Activated CD4-positive, alpha-beta memory T cell treated with anti-CD3 and anti-CD28 coated beads for 36 hours (primary cell): Measurements from ENCODE around the gene LGR5. TPM values are rescaled to one million over a fixed set of nuclear protein-coding genes. Genes with fewer than 3 reads are reported as not detected.
"Not testable (repeated sequence)": the region's sequence is repeated elsewhere in the genome, so short reads cannot be mapped to it uniquely, and the experiment has no call there.

Experiments used
- CTCF ChIA-PET: fragments of 350-600 bp; sonication (Branson Sonifier 250); formaldehyde crosslinking; loops from one replicate; lab custom pipeline; 2021; ENCODE audit warnings: antibody characterized with exemption, inconsistent platforms; lab: Charles Lee
- POLR2A ChIA-PET: fragments of 350-600 bp; sonication (Branson Sonifier 250); formaldehyde crosslinking; loops from one replicate; lab custom pipeline; 2021; ENCODE audit warnings: antibody characterized with exemption; lab: Charles Lee
- DNase-seq: peaks from one replicate; pipeline ENCODE4 v3.0.0-alpha.2; 2020
- H3K27ac Mint-ChIP-seq: one replicate; pipeline ENCODE4 v1.8.0; 2021; ENCODE audit warnings: mixed read lengths
- H3K27me3 Mint-ChIP-seq: one replicate; pipeline ENCODE4 v1.8.0; 2021; ENCODE audit warnings: mixed read lengths
- H3K36me3 Mint-ChIP-seq: one replicate; pipeline ENCODE4 v1.8.0; 2021; ENCODE audit warnings: mixed read lengths
- H3K4me1 Mint-ChIP-seq: one replicate; pipeline ENCODE4 v1.8.0; 2021; ENCODE audit warnings: low read depth, mixed read lengths
- H3K4me3 Mint-ChIP-seq: one replicate; pipeline ENCODE4 v1.8.0; 2021; ENCODE audit warnings: mild to moderate bottlenecking, mixed read lengths
- H3K9me3 Mint-ChIP-seq: one replicate; pipeline ENCODE4 v1.8.0; 2021; ENCODE audit warnings: mixed read lengths
- intact Hi-C: fragments of 100-400 bp; cut with micrococcal nuclease; formaldehyde crosslinking; loops from one replicate; pipeline ENCODE4 v1.15.1; 2023
- total RNA-seq, 2 experiments: library from RNA; stranded (reverse); gene quantifications; one replicate each; pipeline ENCODE4 v1.2.3, GENCODE V29; 2021

Gene LGR5
- total RNA-seq, 2 experiments from 2014 or later = not detected

- no peaks in the 10 kb centered on the region for H3K9me3 Mint-ChIP-seq
- POLR2A ChIA-PET = no interaction called here
- no peaks in the 10 kb centered on the region for H3K36me3 Mint-ChIP-seq
- intact Hi-C loops = no loop called here
- H3K4me1 Mint-ChIP-seq = no peaks in the 10 kb centered on the region
- no peak overlapping the region for H3K27ac Mint-ChIP-seq
- CTCF ChIA-PET = no interaction called here
- H3K27me3 Mint-ChIP-seq = peaks cover 6% of the 10 kb centered on the region
- no peak overlapping the region for H3K4me3 Mint-ChIP-seq
- DNase-seq = no peak
Observed at GRCh38 chr12:71562676-71563595, 123.3 kb downstream of the LGR5 start.

GRCh38 chr12:71565535-71565934 is 125.9 kb downstream of the LGR5 start:
- intact Hi-C loops = no loop called here
- DNase-seq = no peak
- no peaks in the 10 kb centered on the region for H3K4me1 Mint-ChIP-seq
- CTCF ChIA-PET = no interaction called here
- POLR2A ChIA-PET = no interaction called here
- no peak overlapping the region for H3K4me3 Mint-ChIP-seq
- H3K27ac Mint-ChIP-seq = no peak overlapping the region
- no peaks in the 10 kb centered on the region for H3K9me3 Mint-ChIP-seq
- peaks cover 15% of the 10 kb centered on the region for H3K27me3 Mint-ChIP-seq
- H3K36me3 Mint-ChIP-seq = no peaks in the 10 kb centered on the region

- Mint-ChIP-seq H3K27ac (no peak overlapping the region), H3K27me3 (peaks cover 15% of the 10 kb centered on the region), H3K36me3 (no peaks in the 10 kb centered on the region), H3K9me3 (no peaks in the 10 kb centered on the region), H3K4me1 (no peaks in the 10 kb centered on the region), H3K4me3 (no peak overlapping the region)
- no peak for DNase-seq
- intact Hi-C loops = no loop called here
- ChIA-PET CTCF (no interaction called here), POLR2A (no interaction called here)
Observed at GRCh38 chr12:71566655-71567054, 127.1 kb downstream of the LGR5 start.

- DNase-seq = no peak
- intact Hi-C loops = no loop called here
- no peaks in the 10 kb centered on the region for H3K36me3 Mint-ChIP-seq
- no peak overlapping the region for H3K4me3 Mint-ChIP-seq
- ChIA-PET CTCF (interaction anchor here (1.6 kb wide), 1 partner anchor 180 kb away, joined by 4 read pairs; no protein-coding TSS in a partner anchor), POLR2A (no interaction called here)
- H3K4me1 Mint-ChIP-seq = no peaks in the 10 kb centered on the region
- no peak overlapping the region for H3K27ac Mint-ChIP-seq
- H3K27me3 Mint-ChIP-seq = peaks cover 15% of the 10 kb centered on the region
- no peaks in the 10 kb centered on the region for H3K9me3 Mint-ChIP-seq
Observed at GRCh38 chr12:71567537-71567936, 127.9 kb downstream of the LGR5 start.

- peaks cover 19% of the 10 kb centered on the region for H3K27me3 Mint-ChIP-seq
- H3K4me1 Mint-ChIP-seq, H3K9me3 Mint-ChIP-seq, intact Hi-C loops, POLR2A ChIA-PET, H3K4me3 Mint-ChIP-seq, H3K27ac Mint-ChIP-seq, DNase-seq, H3K36me3 Mint-ChIP-seq, CTCF ChIA-PET: not testable (repeated sequence)
Observed at GRCh38 chr12:71569885-71570284, 130.3 kb downstream of the LGR5 start.

- intact Hi-C loops = no loop called here
- ChIA-PET POLR2A (no interaction called here), CTCF (no interaction called here)
- H3K4me3 Mint-ChIP-seq = no peak overlapping the region
- H3K4me1 Mint-ChIP-seq = no peaks in the 10 kb centered on the region
- no peak overlapping the region for H3K27ac Mint-ChIP-seq
- no peak for DNase-seq
- H3K36me3 Mint-ChIP-seq = no peaks in the 10 kb centered on the region
- no peaks in the 10 kb centered on the region for H3K9me3 Mint-ChIP-seq
- peaks cover 4% of the 10 kb centered on the region for H3K27me3 Mint-ChIP-seq
Observed at GRCh38 chr12:71576496-71576895, 136.9 kb downstream of the LGR5 start.

- Mint-ChIP-seq H3K4me3 (no peak overlapping the region), H3K27me3 (peaks cover 4% of the 10 kb centered on the region), H3K9me3 (no peaks in the 10 kb centered on the region), H3K4me1 (no peaks in the 10 kb centered on the region), H3K36me3 (no peaks in the 10 kb centered on the region), H3K27ac (no peak overlapping the region)
- ChIA-PET POLR2A (no interaction called here), CTCF (interaction anchor here (0.6 to 1.5 kb wide), 2 partner anchors 168 to 748 kb away, joined by 3 to 4 read pairs; no protein-coding TSS in a partner anchor)
- intact Hi-C loops = no loop called here
- no peak for DNase-seq
Observed at GRCh38 chr12:71578694-71579258, 139.2 kb downstream of the LGR5 start.

- no peak overlapping the region for H3K27ac Mint-ChIP-seq
- H3K4me3 Mint-ChIP-seq = no peak overlapping the region
- no peaks in the 10 kb centered on the region for H3K36me3 Mint-ChIP-seq
- no peaks in the 10 kb centered on the region for H3K4me1 Mint-ChIP-seq
- ChIA-PET POLR2A (no interaction called here), CTCF (no interaction called here)
- no peaks in the 10 kb centered on the region for H3K9me3 Mint-ChIP-seq
- DNase-seq = no peak
- H3K27me3 Mint-ChIP-seq = peaks cover 5% of the 10 kb centered on the region
- intact Hi-C loops = no loop called here
Observed at GRCh38 chr12:71581206-71581605, 141.6 kb downstream of the LGR5 start.

- intact Hi-C loops = no loop called here
- H3K4me3 Mint-ChIP-seq = no peak overlapping the region
Observed at GRCh38 chr12:71582925-71583324, 143.3 kb downstream of the LGR5 start.

GRCh38 chr12:71584356-71584755 is 144.8 kb downstream of the LGR5 start:
- H3K4me3 Mint-ChIP-seq = no peak overlapping the region
- no peak for DNase-seq
- ChIA-PET POLR2A (no interaction called here), CTCF (no interaction called here)
- H3K27ac Mint-ChIP-seq = no peak overlapping the region
- no peaks in the 10 kb centered on the region for H3K9me3 Mint-ChIP-seq
- no peaks in the 10 kb centered on the region for H3K4me1 Mint-ChIP-seq
- intact Hi-C loops = no loop called here
- peaks cover 6% of the 10 kb centered on the region for H3K27me3 Mint-ChIP-seq
- H3K36me3 Mint-ChIP-seq = no peaks in the 10 kb centered on the region

More at GRCh38 chr12:71582925-71583324, 143.3 kb downstream of the LGR5 start:
- H3K27ac Mint-ChIP-seq = no peak overlapping the region
- CTCF ChIA-PET = no interaction called here
- DNase-seq = no peak
- POLR2A ChIA-PET = no interaction called here
- no peaks in the 10 kb centered on the region for H3K4me1 Mint-ChIP-seq
- no peaks in the 10 kb centered on the region for H3K9me3 Mint-ChIP-seq
- H3K36me3 Mint-ChIP-seq = no peaks in the 10 kb centered on the region
- H3K27me3 Mint-ChIP-seq = peaks cover 5% of the 10 kb centered on the region

- H3K9me3 Mint-ChIP-seq = no peaks in the 10 kb centered on the region
- POLR2A ChIA-PET = no interaction called here
- H3K36me3 Mint-ChIP-seq = no peaks in the 10 kb centered on the region
- H3K27ac Mint-ChIP-seq = no peak overlapping the region
- DNase-seq = no peak
- peaks cover 8% of the 10 kb centered on the region for H3K27me3 Mint-ChIP-seq
- no peaks in the 10 kb centered on the region for H3K4me1 Mint-ChIP-seq
- no peak overlapping the region for H3K4me3 Mint-ChIP-seq
- intact Hi-C loops = no loop called here
- CTCF ChIA-PET = no interaction called here
Observed at GRCh38 chr12:71585218-71585617, 145.6 kb downstream of the LGR5 start.

- no peak for DNase-seq
- H3K4me1 Mint-ChIP-seq = no peaks in the 10 kb centered on the region
- no peak overlapping the region for H3K27ac Mint-ChIP-seq
- ChIA-PET CTCF (interaction anchor here (1.5 kb wide), 1 partner anchor 8 kb away, joined by 3 read pairs; no protein-coding TSS in a partner anchor), POLR2A (no interaction called here)
- H3K36me3 Mint-ChIP-seq = no peaks in the 10 kb centered on the region
- H3K27me3 Mint-ChIP-seq = peaks cover 18% of the 10 kb centered on the region
- intact Hi-C loops = no loop called here
- no peak overlapping the region for H3K4me3 Mint-ChIP-seq
- no peaks in the 10 kb centered on the region for H3K9me3 Mint-ChIP-seq
Observed at GRCh38 chr12:71587012-71587411, 147.4 kb downstream of the LGR5 start.
